C4-2B (cell line): ENCODE data around the gene ATP5ME.
A peak's percentile ranks its signal among the peaks of the same experiment; 100 is the strongest.

Source experiments
- H3K27ac ChIP-seq: fragments of 450-650 bp; 2 replicates; pipeline ENCODE4 v1.5.1; 2017
- CTCF ChIP-seq: fragments of 450-650 bp; conservative IDR thresholded peaks from 2 replicates; pipeline ENCODE4 v1.5.1; 2017; ENCODE audit warnings: mild to moderate bottlenecking
- ZFX ChIP-seq: fragments of 450-650 bp; IDR thresholded peaks from 2 replicates; pipeline ENCODE4 v1.6.1; 2017

ATP5ME gene

DNA sequence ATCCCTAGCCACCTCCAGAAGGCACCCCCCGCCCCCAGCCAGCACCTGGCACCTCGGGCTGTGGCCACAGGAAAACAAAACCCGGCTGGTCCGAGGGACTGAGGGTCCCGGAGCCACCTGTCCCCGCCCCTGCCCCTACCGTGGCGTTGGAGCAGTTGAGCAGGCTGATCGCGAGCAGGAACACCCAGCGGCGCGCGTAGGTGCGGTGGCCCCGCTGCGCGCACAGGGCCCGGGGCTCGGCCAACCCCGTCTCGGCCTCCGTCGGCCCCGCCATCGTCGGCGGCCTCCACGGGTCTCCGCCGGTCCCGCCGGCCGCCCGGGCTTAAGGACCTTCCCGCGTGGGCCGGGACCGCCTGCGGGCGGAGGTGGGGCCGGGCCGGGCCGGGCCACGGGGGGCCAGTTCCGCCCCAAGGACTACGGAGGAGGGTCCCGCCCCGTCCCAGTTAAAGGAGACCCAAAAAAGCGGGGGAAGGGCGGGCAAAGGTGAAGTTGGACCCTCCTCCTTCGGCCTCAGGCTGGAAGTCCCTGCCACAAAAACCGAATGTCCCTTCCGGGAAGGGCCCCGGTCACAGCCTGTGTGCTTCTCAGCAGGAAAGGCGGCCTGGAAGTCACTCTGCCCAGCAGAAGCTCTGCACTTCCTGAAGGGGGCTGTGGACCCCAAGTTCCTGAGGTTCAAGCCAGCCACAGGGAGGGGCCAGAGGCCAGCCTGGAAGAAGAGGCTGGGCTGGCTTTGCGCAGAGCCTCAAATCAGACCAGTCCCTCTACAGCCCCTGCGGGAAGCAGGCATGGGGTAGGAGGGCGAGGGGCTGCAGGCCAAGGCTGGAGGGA lies 15.0 kb upstream of the ATP5ME start, which contains the start of gene SLC49A3:
TSS of gene SLC49A3 (minus strand) at position 298 of the 828 bp plus-strand sequence. CDS start at position 274, 24 bp downstream.
- TF ChIP-seq ZFX (no peak), CTCF (no peak)
- H3K27ac ChIP-seq: peak within 1 kb of the TSS; percentile 99

GRCh38 chr4:687971-688853 lies 14.1 kb upstream of the ATP5ME start:
- no peak for TF ChIP-seq ZFX
- no peak for TF ChIP-seq CTCF
- H3K27ac ChIP-seq: peak overlapping the region; percentile 99

DNA sequence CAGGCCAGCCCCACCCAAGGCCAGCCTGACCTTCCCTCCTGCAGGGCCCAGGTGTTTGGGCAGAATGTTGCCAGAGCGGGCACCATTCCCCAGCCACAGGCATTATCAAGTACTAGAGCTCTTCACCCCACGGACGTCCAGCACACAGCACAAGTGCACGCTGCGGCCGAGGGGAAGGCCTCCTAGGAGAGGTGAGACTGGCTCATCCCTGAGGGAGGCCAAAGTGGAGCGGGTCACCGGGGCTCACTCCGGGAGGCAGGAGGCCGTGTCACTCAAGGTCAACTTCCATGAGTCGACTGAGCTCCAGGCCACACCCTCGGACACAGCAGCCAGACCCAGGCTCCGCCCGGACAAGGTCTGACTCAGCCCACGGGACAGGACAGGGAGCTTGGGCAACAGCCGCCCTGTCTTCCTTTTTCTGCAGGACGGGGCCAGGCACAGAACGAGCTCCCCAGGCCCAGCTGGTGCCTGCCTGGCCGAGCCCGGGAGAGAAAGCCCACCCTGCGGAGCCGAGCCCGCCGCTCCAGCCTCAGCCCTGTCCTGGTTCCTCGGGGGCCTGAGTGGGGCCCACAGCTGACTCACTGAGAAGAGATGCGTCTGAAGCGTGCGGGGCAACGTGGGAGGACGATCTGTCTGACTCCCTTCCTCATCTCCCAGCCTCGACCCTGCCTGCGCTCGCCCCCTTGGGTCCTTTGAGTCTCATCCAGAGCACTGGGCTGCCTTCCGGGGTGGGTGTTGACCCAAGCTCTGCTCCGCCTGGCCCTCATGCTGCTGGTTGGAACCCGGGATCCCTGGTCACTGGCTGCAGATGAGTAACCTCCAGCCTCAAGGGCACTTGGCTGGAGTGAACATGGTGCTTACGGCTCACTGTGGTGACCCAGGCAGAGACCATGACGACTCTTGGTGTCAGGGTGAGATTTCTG lies 13.2 kb upstream of the ATP5ME start:
- no peak for TF ChIP-seq CTCF
- TF ChIP-seq ZFX: peak; percentile 60; the same call in 1 of the 2 replicates
- peak overlapping the region; percentile 99 for H3K27ac ChIP-seq

- peak overlapping the region; percentile 99 for H3K27ac ChIP-seq
- TF ChIP-seq CTCF (no peak), ZFX (no peak)
These were observed 12.5 kb upstream of the ATP5ME start for GRCh38 chr4:686413-687040.

DNA sequence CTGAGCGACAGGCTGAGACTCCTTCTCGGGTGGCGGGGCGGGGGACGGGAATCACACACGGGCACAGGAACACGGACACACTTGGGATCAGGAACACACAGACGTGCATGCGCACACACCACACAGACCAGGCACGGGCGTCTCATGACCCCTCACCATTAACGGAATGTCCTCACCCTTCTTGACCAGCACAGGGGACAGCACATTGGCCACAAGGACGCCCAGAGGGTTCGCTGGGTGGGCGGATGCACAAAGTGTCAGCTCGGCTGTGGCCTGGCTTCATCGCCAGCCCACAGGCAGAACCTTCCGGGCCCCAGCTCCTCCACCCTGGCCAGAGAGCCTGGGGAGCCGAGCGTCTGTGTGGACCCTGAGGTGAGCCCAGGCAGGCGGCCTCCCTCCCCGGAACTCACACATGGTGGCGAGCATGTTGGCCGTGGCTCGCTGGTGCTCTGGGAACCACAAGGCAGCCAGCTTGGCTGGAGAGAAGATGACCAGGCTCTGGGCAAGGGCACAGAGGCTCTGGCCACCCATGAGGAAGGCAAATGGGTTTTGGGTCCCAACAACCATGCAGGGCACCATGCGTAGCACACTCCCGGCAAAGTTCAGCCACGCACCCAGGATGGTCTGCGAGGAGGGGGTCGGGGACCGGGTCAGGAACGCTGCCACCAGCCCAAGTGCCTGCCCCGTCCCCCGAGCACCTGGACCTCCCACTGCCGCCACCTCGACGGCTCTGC lies 11.8 kb upstream of the ATP5ME start:
- H3K27ac ChIP-seq: peak overlapping the region; percentile 99
- TF ChIP-seq ZFX: no peak
- no peak for TF ChIP-seq CTCF
